Gastroesophageal sphincter (tissue), 2 donors: ENCODE data around the gene IFT122.
"Not testable (repeated sequence)": the region's sequence is repeated elsewhere in the genome, so short reads cannot be mapped to it uniquely, and the experiment has no call there.

Experiments used
- EP300 ChIP-seq: sonication (generic); formaldehyde crosslinking; IDR thresholded peaks from one replicate; pipeline ENCODE4 v1.6.1; 2017; ENCODE audit warnings: antibody characterized with exemption, mild to moderate bottlenecking
- POLR2A ChIP-seq, 2 donors: fragments of 450-650 bp; IDR thresholded peaks; one replicate each; pipeline ENCODE4 v1.6.1; 2017; ENCODE audit warnings: antibody characterized with exemption in 2 of 2, mild to moderate bottlenecking in 2 of 2, moderate library complexity in 1 of 2
- POLR2AphosphoS5 ChIP-seq: sonication (generic); formaldehyde crosslinking; IDR thresholded peaks from one replicate; pipeline ENCODE4 v1.6.1; 2017; ENCODE audit warnings: antibody characterized with exemption

- not testable (repeated sequence) for TF ChIP-seq POLR2A (IDR thresholded peaks at IDR 0.05); EP300; POLR2AphosphoS5
Observed at GRCh38 chr3:129497876-129498275, 57.9 kb downstream of the IFT122 start.
